H1 (cell line): ENCODE results near the gene SOAT2. TPM values are rescaled to one million over a fixed set of nuclear protein-coding genes. Genes with fewer than 3 reads are reported as not detected.

Experiments used
- ASH2L ChIP-seq: fragments of 200-600, 300-600 bp; sonication (generic); IDR thresholded peaks from one replicate; pipeline ENCODE4 v1.7.1; 2017; ENCODE audit warnings: low read length
- BACH1 ChIP-seq: IDR thresholded peaks from 2 replicates; pipeline ENCODE4 v1.6.1; 2012; ENCODE audit warnings: low read length, improper control_type of control experiment
- CREB1 ChIP-seq: IDR thresholded peaks from 2 replicates; pipeline ENCODE4 v1.6.1; 2012; ENCODE audit warnings: inconsistent platforms
- EZH2 ChIP-seq: fragments of 200-600 bp; sonication (generic); IDR thresholded peaks from 2 replicates; pipeline ENCODE4 v1.7.1; 2012; ENCODE audit warnings: low read depth, mild to moderate bottlenecking, moderate library complexity, low read length, inconsistent platforms; ENCODE audit not compliant: severe bottlenecking
- POLR2AphosphoS5 ChIP-seq: IDR thresholded peaks from 2 replicates; pipeline ENCODE4 v1.6.1; 2011; ENCODE audit warnings: low read depth, low read length
- SIN3A ChIP-seq, 2 experiments: IDR thresholded peaks in 1 of 2; conservative IDR thresholded peaks in 1 of 2; 2 replicates each; pipeline ENCODE4 v1.6.1; 2011 to 2012; ENCODE audit warnings: low read length in 2 of 2, improper control_type of control experiment in 1 of 2, low read depth in 1 of 2, mild to moderate bottlenecking in 1 of 2
- SP4 ChIP-seq: IDR thresholded peaks from 2 replicates; pipeline ENCODE4 v1.6.1; 2012; ENCODE audit warnings: low read length, inconsistent platforms
- TBP ChIP-seq: IDR thresholded peaks from 2 replicates; pipeline ENCODE4 v1.6.1; 2011; ENCODE audit warnings: low read depth, low read length, improper control_type of control experiment
- polyA plus RNA-seq, 7 experiments: library from polyadenylated mRNA; depleted of rRNA in 3 of 7; stranded (reverse) in 5 of 7; unstranded in 2 of 7; fragments of >200 nt in 5 of 7; fragments of 200-250 nt in 2 of 7; gene quantifications; 1 replicate in 5 of 7; 2 replicates in 1 of 7; 4 replicates in 1 of 7; pipeline versions ENCODE4 v1.2.1 to v1.2.3, GENCODE V29; 2011 to 2013; ENCODE audit warnings: missing spikeins in 2 of 7, mixed read lengths in 2 of 7
- total RNA-seq: library from RNA; stranded (reverse); fragmentation: NEBNext Ultra II Directional; extraction: Animal tissue kit (Norgen Biotek cat#: 25700); gene quantifications from 2 replicates; pipeline ENCODE4 v1.2.1, GENCODE V29; 2021
- TF ChIP-seq, protein P1 (sequence below): fragments of 300-600 bp; sonication (generic); IDR thresholded peaks from 2 replicates; pipeline ENCODE4 v1.7.1; 2012; ENCODE audit warnings: low read length, moderate library complexity, mild to moderate bottlenecking, inconsistent platforms; ENCODE audit not compliant: insufficient replicate concordance

SOAT2 gene
- total and polyA plus RNA-seq, 2 of the 8 experiments (the other 6 are each of a cell fraction or from before 2014, with no cell fraction given) = 0.08 TPM; not detected in 1

DNA sequence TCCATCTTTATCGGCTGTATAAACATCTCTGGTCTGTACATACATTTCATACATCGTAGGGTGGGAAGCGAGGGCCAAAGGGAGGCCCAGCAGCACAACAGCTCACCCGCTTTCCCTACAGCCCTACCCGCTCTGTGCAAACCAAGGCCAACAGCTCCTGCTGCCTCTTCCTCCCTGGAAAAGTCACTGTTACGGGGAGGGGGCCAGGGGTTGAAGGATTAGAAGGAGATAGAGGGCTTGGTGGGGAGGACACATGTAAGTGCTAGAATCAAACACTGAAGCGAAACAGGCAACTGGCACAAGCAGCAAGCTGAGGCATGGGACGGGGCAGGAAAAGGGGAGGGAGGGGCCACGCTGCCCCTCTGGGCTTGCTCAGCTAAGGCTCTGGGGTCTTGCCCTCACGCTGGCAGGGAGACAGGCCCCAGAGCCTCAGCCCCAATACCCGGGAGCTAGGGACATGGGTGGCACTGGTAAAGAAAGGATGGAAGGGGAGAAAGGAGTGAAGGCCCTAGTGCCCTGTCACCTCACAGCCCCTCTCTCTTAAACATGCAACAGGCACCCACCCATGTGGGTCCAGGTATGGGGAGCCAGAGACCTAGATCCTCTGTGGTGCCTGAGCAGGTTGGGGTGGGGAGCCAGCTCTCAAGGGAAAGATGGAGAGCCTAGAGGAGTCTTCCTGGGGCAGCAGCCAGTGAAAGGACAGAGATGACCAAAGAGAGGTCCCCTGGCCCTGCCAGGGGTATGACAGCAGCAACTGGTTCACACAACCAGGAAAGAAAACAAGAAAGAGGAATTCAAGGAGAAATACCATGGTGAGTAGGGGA is 38.5 kb upstream of the SOAT2 start (continued):
- TF ChIP-seq, protein P1, sequence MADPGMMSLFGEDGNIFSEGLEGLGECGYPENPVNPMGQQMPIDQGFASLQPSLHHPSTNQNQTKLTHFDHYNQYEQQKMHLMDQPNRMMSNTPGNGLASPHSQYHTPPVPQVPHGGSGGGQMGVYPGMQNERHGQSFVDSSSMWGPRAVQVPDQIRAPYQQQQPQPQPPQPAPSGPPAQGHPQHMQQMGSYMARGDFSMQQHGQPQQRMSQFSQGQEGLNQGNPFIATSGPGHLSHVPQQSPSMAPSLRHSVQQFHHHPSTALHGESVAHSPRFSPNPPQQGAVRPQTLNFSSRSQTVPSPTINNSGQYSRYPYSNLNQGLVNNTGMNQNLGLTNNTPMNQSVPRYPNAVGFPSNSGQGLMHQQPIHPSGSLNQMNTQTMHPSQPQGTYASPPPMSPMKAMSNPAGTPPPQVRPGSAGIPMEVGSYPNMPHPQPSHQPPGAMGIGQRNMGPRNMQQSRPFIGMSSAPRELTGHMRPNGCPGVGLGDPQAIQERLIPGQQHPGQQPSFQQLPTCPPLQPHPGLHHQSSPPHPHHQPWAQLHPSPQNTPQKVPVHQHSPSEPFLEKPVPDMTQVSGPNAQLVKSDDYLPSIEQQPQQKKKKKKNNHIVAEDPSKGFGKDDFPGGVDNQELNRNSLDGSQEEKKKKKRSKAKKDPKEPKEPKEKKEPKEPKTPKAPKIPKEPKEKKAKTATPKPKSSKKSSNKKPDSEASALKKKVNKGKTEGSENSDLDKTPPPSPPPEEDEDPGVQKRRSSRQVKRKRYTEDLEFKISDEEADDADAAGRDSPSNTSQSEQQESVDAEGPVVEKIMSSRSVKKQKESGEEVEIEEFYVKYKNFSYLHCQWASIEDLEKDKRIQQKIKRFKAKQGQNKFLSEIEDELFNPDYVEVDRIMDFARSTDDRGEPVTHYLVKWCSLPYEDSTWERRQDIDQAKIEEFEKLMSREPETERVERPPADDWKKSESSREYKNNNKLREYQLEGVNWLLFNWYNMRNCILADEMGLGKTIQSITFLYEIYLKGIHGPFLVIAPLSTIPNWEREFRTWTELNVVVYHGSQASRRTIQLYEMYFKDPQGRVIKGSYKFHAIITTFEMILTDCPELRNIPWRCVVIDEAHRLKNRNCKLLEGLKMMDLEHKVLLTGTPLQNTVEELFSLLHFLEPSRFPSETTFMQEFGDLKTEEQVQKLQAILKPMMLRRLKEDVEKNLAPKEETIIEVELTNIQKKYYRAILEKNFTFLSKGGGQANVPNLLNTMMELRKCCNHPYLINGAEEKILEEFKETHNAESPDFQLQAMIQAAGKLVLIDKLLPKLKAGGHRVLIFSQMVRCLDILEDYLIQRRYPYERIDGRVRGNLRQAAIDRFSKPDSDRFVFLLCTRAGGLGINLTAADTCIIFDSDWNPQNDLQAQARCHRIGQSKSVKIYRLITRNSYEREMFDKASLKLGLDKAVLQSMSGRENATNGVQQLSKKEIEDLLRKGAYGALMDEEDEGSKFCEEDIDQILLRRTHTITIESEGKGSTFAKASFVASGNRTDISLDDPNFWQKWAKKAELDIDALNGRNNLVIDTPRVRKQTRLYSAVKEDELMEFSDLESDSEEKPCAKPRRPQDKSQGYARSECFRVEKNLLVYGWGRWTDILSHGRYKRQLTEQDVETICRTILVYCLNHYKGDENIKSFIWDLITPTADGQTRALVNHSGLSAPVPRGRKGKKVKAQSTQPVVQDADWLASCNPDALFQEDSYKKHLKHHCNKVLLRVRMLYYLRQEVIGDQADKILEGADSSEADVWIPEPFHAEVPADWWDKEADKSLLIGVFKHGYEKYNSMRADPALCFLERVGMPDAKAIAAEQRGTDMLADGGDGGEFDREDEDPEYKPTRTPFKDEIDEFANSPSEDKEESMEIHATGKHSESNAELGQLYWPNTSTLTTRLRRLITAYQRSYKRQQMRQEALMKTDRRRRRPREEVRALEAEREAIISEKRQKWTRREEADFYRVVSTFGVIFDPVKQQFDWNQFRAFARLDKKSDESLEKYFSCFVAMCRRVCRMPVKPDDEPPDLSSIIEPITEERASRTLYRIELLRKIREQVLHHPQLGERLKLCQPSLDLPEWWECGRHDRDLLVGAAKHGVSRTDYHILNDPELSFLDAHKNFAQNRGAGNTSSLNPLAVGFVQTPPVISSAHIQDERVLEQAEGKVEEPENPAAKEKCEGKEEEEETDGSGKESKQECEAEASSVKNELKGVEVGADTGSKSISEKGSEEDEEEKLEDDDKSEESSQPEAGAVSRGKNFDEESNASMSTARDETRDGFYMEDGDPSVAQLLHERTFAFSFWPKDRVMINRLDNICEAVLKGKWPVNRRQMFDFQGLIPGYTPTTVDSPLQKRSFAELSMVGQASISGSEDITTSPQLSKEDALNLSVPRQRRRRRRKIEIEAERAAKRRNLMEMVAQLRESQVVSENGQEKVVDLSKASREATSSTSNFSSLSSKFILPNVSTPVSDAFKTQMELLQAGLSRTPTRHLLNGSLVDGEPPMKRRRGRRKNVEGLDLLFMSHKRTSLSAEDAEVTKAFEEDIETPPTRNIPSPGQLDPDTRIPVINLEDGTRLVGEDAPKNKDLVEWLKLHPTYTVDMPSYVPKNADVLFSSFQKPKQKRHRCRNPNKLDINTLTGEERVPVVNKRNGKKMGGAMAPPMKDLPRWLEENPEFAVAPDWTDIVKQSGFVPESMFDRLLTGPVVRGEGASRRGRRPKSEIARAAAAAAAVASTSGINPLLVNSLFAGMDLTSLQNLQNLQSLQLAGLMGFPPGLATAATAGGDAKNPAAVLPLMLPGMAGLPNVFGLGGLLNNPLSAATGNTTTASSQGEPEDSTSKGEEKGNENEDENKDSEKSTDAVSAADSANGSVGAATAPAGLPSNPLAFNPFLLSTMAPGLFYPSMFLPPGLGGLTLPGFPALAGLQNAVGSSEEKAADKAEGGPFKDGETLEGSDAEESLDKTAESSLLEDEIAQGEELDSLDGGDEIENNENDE = no peak
- TF ChIP-seq POLR2AphosphoS5 (no peak), SP4 (no peak), ASH2L (no peak), BACH1 (no peak), SIN3A (conservative IDR thresholded peaks at IDR 0.05 in 1 of 2, IDR thresholded peaks at IDR 0.05 in 1 of 2; ENCODE audit: low read depth in 1 of 2, low read length in 2 of 2) (no peak), TBP (no peak), EZH2 (no peak), CREB1 (no peak)
